Measurements from ENCODE around the gene COL27A1.

Gene COL27A1

DNA sequence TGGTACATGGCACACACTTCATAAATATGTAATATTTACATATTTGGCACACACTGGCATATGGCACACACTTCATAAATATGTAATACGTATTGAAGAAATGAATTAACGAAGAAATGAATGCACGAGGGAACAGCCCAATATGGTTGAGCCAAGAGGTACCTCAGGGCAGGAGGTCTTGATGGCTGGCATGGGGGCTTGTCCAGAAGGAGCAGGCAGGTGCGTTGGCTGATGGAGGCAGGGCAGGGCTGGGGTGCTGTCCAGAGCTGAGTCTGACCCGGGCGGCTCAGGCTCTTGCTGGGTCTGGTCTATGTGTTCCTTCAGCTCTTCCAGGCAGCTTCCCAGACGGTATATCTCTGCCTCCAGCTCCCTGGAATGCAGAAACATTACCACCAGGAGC, 206.2 kb downstream of the COL27A1 start:
- no peaks in the 10 kb centered on the region for H4K20me1 ChIP-seq (ENCODE audit: insufficient read depth)
- TF ChIP-seq, protein P1, sequence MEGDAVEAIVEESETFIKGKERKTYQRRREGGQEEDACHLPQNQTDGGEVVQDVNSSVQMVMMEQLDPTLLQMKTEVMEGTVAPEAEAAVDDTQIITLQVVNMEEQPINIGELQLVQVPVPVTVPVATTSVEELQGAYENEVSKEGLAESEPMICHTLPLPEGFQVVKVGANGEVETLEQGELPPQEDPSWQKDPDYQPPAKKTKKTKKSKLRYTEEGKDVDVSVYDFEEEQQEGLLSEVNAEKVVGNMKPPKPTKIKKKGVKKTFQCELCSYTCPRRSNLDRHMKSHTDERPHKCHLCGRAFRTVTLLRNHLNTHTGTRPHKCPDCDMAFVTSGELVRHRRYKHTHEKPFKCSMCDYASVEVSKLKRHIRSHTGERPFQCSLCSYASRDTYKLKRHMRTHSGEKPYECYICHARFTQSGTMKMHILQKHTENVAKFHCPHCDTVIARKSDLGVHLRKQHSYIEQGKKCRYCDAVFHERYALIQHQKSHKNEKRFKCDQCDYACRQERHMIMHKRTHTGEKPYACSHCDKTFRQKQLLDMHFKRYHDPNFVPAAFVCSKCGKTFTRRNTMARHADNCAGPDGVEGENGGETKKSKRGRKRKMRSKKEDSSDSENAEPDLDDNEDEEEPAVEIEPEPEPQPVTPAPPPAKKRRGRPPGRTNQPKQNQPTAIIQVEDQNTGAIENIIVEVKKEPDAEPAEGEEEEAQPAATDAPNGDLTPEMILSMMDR (conservative IDR thresholded peaks at IDR 0.05; ENCODE audit: low read depth, low read length), result no peak
- H3K27ac ChIP-seq, result no peak overlapping the region
- no peaks in the 10 kb centered on the region for H3K79me2 ChIP-seq (ENCODE audit: insufficient read depth, low read depth)
- H3K4me1 ChIP-seq (ENCODE audit: low read depth, poor library complexity, severe bottlenecking), result peaks cover 37% of the 10 kb centered on the region
- H3K4me3 ChIP-seq (IDR thresholded peaks at IDR 0.05; ENCODE audit: insufficient read depth, low read depth, low read length), result no peak overlapping the region
- peaks cover 22% of the 10 kb centered on the region for H3K36me3 ChIP-seq (ENCODE audit: insufficient read depth)
- no peak overlapping the region for H3K4me2 ChIP-seq
- H2AFZ ChIP-seq (ENCODE audit: low read depth), result no peak overlapping the region
- H3K27me3 ChIP-seq (ENCODE audit: insufficient read depth, low read depth), result no peaks in the 10 kb centered on the region
- H3K9ac ChIP-seq, result no peak overlapping the region

Data from KMS-11 (cell line).